ENCODE measurements around the gene RNFT1.

DNA sequence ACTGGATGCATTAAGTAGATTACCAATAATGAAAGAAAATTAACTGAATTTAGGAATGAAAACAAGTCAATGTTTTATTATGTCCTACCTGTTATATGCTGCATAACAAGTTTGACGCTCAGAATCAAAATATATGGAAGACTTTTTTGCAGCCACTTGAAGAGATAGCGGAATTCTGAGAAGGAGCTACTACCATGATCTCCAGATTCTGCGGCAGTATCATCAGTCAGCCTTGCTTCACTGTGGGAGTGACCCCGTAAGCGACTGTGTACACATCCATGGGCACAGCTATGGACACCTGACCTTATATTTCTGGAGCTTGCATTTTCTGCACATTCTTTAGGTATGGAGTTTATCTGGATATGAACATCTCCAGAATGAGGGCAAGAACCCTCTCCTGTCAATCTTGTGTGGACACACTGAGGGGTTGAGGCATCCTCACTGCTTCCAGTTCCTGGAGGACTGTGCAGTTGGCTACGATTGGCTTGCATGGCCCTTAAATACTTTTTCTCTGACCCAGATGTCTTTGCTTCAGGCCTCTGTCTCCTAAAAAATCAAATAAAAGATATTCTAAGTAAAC is 1.7 kb downstream of the RNFT1 start:
- TF ChIP-seq, protein P1, sequence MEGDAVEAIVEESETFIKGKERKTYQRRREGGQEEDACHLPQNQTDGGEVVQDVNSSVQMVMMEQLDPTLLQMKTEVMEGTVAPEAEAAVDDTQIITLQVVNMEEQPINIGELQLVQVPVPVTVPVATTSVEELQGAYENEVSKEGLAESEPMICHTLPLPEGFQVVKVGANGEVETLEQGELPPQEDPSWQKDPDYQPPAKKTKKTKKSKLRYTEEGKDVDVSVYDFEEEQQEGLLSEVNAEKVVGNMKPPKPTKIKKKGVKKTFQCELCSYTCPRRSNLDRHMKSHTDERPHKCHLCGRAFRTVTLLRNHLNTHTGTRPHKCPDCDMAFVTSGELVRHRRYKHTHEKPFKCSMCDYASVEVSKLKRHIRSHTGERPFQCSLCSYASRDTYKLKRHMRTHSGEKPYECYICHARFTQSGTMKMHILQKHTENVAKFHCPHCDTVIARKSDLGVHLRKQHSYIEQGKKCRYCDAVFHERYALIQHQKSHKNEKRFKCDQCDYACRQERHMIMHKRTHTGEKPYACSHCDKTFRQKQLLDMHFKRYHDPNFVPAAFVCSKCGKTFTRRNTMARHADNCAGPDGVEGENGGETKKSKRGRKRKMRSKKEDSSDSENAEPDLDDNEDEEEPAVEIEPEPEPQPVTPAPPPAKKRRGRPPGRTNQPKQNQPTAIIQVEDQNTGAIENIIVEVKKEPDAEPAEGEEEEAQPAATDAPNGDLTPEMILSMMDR (IDR thresholded peaks at IDR 0.05) = no peak
- TF ChIP-seq POLR2A (IDR thresholded peaks at IDR 0.05; ENCODE audit: low read depth) (no peak), POLR2AphosphoS5 (IDR thresholded peaks at IDR 0.05) (no peak)
